ENCODE results near the gene PSD2.

Gene PSD2

GRCh38 chr5:139884734-139885133 is 89.1 kb downstream of the PSD2 start:
- DNase-seq, result no peak

GRCh38 chr5:139885172-139885856 is 89.7 kb downstream of the PSD2 start:
- DNase-seq, result no peak

- no peak for DNase-seq
Observed at GRCh38 chr5:139885857-139886208, 90.2 kb downstream of the PSD2 start.

- DNase-seq, result no peak
Observed at GRCh38 chr5:139886213-139886612, 90.6 kb downstream of the PSD2 start.

GRCh38 chr5:139888370-139888769 is 92.8 kb downstream of the PSD2 start:
- no peak for DNase-seq

GRCh38 chr5:139889410-139889809 is 93.8 kb downstream of the PSD2 start:
- DNase-seq, result no peak

- no peak for DNase-seq
Observed at GRCh38 chr5:139893873-139894272, 98.3 kb downstream of the PSD2 start.

Measured in NCI-H187 treated with DMSO at 0.1 percent for 48 hours (cell line).